Transverse colon (tissue), 4 donors: ENCODE data around the gene SNUPN. TPM values are rescaled to one million over a fixed set of nuclear protein-coding genes. Genes with fewer than 3 reads are reported as not detected.
A peak's percentile ranks its signal among the peaks of the same experiment; 100 is the strongest.

Experiments
- DNase-seq: peaks from one replicate; pipeline ENCODE4 v3.0.0-alpha.2; 2019
- H3K27ac ChIP-seq, 4 donors: fragments of 200-600 bp; sonication (generic); 2 replicates each; pipeline ENCODE4 v1.5.1; 2016 to 2018; ENCODE audit warnings: inconsistent platforms in 4 of 4
- H3K27me3 ChIP-seq: fragments of 200-600 bp; sonication (generic); 2 replicates; pipeline ENCODE4 v1.5.1; 2017; ENCODE audit warnings: inconsistent platforms
- H3K36me3 ChIP-seq, 4 donors: fragments of 200-600 bp; sonication (generic); 2 replicates each; pipeline ENCODE4 v1.5.1; 2017 to 2019; ENCODE audit warnings: inconsistent platforms in 4 of 4
- H3K4me1 ChIP-seq, 4 donors: fragments of 200-600 bp; sonication (generic); 2 replicates each; pipeline ENCODE4 v1.5.1; 2017 to 2020; ENCODE audit warnings: inconsistent platforms in 4 of 4
- H3K4me3 ChIP-seq, 4 donors: fragments of 200-600 bp; sonication (generic); 1 replicate in 1 of 4; 2 replicates in 3 of 4; pipeline versions ENCODE4 v1.5.1 to v1.6.1; 2017 to 2019; ENCODE audit warnings: inconsistent platforms in 4 of 4
- H3K9me3 ChIP-seq, 2 donors: fragments of 200-600 bp; sonication (generic); 2 replicates each; pipeline ENCODE4 v1.5.1; 2017 to 2019; ENCODE audit warnings: inconsistent platforms in 2 of 2
- CTCF ChIP-seq, 5 experiments: fragments of 200-600 bp in 3 of 5; fragments of 450-650 bp in 2 of 5; sonication (generic) in 3 of 5; IDR thresholded peaks; 1 replicate in 2 of 5; 2 replicates in 3 of 5; pipeline ENCODE4 v1.5.1; 2016 to 2017; ENCODE audit warnings: antibody characterized with exemption in 5 of 5, inconsistent platforms in 3 of 5, mild to moderate bottlenecking in 2 of 5, moderate library complexity in 1 of 5
- EP300 ChIP-seq: sonication (generic); formaldehyde crosslinking; IDR thresholded peaks from one replicate; pipeline ENCODE4 v1.6.1; 2017; ENCODE audit warnings: antibody characterized with exemption, low read depth
- POLR2A ChIP-seq: fragments of 450-650 bp; IDR thresholded peaks from one replicate; pipeline ENCODE4 v1.6.1; 2016; ENCODE audit warnings: antibody characterized with exemption, mild to moderate bottlenecking, moderate library complexity
- POLR2AphosphoS5 ChIP-seq, 3 donors: sonication (generic); formaldehyde crosslinking; IDR thresholded peaks; one replicate each; pipeline ENCODE4 v1.6.1; 2016; ENCODE audit warnings: antibody characterized with exemption in 3 of 3
- WGBS, 2 donors: methylation state at CpG; one replicate each; pipeline ENCODE4 v1.1.5; 2018; ENCODE audit warnings: low coverage in 1 of 2; 5-methylcytosine and 5-hydroxymethylcytosine counted together
- in situ Hi-C, 4 donors: fragments of 200-750 bp; cut with MboI; loops; one replicate each; pipeline versions ENCODE4 v1.15.0 to v1.15.1; 2017; ENCODE audit warnings: low sequenced_read_pairs in 3 of 4, low pct_ligation_motif_present in 1 of 4, low pct_unique_long_range_greater_than_20kb in 1 of 4
- intact Hi-C: fragments of 100-400 bp; cut with DNase I; formaldehyde crosslinking; loops from one replicate; pipeline ENCODE4 v1.15.1; 2023; ENCODE audit warnings: low total_unique reads
- total RNA-seq, 4 donors: library from RNA; depleted of rRNA; stranded (reverse); fragments of >200 nt; gene quantifications; one replicate each; pipeline ENCODE4 v1.1.0, GENCODE V29; 2016

Gene SNUPN
- total RNA-seq, 4 donors from 2014 or later, result 9.4 to 29.5 (median 23.2) TPM

DNA sequence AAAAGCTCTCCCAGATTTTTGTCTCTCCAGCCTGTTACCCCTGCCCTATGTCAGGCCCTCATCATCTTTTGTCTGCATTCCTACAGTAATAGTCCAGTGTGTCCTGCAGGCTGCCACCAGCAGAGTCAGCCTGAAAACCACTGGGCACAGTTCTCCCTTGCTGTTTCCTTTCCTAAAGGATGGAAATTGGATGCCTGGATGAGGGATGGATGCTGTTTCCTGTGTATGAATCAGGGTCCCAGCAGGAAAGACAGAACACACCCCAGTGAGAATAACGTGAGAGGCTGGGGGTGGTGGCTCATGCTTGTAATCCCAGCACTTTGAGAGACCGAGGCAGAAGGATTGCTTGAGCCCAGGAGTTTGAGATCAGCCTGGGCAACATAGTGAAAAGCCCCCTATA lies 18.9 kb upstream of the SNUPN start:
- intact Hi-C loops (no loop called here), in situ Hi-C loops (loop anchor here in 3 of 4 donors (25.0 kb wide), 1 partner anchor 282 kb away; the partner anchor contains the start of gene MAN2C1 (in 3 of the 3))
- no peak overlapping the region for H3K27ac ChIP-seq
- no peaks in the 10 kb centered on the region for H3K27me3 ChIP-seq
- peaks cover 18 to 34% (median 25%) of the 10 kb centered on the region in 4 donors for H3K4me1 ChIP-seq
- no peak for DNase-seq
- TF ChIP-seq EP300 (no peak), POLR2AphosphoS5 (IDR thresholded peaks at IDR 0.05) (no peak), CTCF (IDR thresholded peaks at IDR 0.05) (no peak), POLR2A (no peak)
- no peaks in the 10 kb centered on the region for H3K9me3 ChIP-seq
- no peaks in the 10 kb centered on the region for H3K36me3 ChIP-seq
- H3K4me3 ChIP-seq, result no peak overlapping the region
- 79% methylated on average over 2 of the region's 2 CpGs; no CpG with 5 or more reads in 1 of the 2 donors for WGBS, 2 donors

GRCh38 chr15:75641603-75642002 lies 16.1 kb upstream of the SNUPN start:
- intact Hi-C loops, result no loop called here
- no peak overlapping the region for H3K27ac ChIP-seq

GRCh38 chr15:75641179-75641503 lies 15.6 kb upstream of the SNUPN start:
- in situ Hi-C loops (loop anchor here in 3 of 4 donors (25.0 kb wide), 1 partner anchor 279 kb away; the partner anchor contains the start of gene MAN2C1 (in 3 of the 3)), intact Hi-C loops (no loop called here)
- 58 to 68% methylated on average over 4 of the region's 4 CpGs for WGBS, 2 donors
- no peaks in the 10 kb centered on the region for H3K36me3 ChIP-seq
- H3K4me3 ChIP-seq, result peak overlapping the region in 1 of 4 donors; percentile 74
- no peaks in the 10 kb centered on the region for H3K9me3 ChIP-seq
- H3K4me1 ChIP-seq, result peaks cover 20 to 41% (median 34%) of the 10 kb centered on the region in 4 donors
- TF ChIP-seq CTCF (IDR thresholded peaks at IDR 0.05), result no peak
- TF ChIP-seq POLR2AphosphoS5 (IDR thresholded peaks at IDR 0.05), result no peak
- TF ChIP-seq EP300, result no peak
- TF ChIP-seq POLR2A, result no peak
- H3K27ac ChIP-seq, result peak overlapping the region; percentile 94 to 99 (median 96)
- H3K27me3 ChIP-seq, result no peaks in the 10 kb centered on the region
- no peak for DNase-seq

More at GRCh38 chr15:75641603-75642002, 16.1 kb upstream of the SNUPN start:
- Histone ChIP-seq H3K36me3 (no peaks in the 10 kb centered on the region), H3K9me3 (no peaks in the 10 kb centered on the region), H3K4me3 (no peak overlapping the region), H3K27me3 (no peaks in the 10 kb centered on the region), H3K4me1 (peaks cover 25 to 46% (median 36%) of the 10 kb centered on the region in 4 donors)
- no peak for TF ChIP-seq POLR2A
- no peak for TF ChIP-seq EP300
- no peak for TF ChIP-seq POLR2AphosphoS5 (IDR thresholded peaks at IDR 0.05)
- no peak for TF ChIP-seq CTCF (IDR thresholded peaks at IDR 0.05)
- WGBS, 2 donors, result 57 to 80% methylated on average over 4 to 5 of the region's 5 CpGs
- in situ Hi-C loops, result loop anchor here in 3 of 4 donors (25.0 kb wide), 1 partner anchor 279 kb away; the partner anchor contains the start of gene MAN2C1 (in 3 of the 3)
- no peak for DNase-seq

DNA sequence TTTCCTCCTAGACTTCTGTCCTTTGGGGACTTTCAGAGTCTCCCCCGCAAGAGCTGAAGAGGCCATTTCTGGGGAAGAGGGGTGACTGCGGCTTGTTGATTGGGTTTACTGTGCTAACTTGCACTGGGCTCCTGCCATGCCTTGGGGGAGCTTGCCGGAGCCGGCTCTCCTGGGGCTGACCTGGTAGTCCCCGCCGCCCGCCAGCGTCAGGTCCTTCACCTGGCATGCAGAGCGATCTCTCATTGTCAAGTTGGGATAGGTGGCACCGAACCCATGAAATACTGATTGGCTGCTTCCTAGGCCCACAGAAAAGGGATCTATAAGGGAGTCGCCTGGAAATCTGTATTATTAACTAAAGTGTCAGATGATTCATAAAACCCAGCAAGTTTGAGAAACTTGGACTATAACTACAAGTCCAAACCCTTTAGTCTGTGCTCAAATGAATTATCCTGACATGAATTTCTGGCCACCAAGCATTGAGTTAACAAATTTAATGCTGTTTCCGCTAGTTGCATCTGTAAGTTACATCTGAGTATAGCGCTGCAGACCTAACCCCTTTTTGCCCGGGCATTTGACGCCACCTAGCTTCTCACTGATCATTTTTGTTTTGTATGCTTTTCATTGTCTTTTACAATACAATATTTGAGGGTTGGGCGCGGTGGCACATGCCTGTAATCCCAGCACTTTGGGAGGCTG lies 15.1 kb upstream of the SNUPN start:
- Histone ChIP-seq H3K4me3 (peak overlapping the region; percentile 17 to 83 (median 65)), H3K36me3 (no peaks in the 10 kb centered on the region), H3K27ac (peak overlapping the region; percentile 94 to 99 (median 96)), H3K9me3 (no peaks in the 10 kb centered on the region), H3K27me3 (no peaks in the 10 kb centered on the region), H3K4me1 (peaks cover 18 to 40% (median 33%) of the 10 kb centered on the region in 4 donors)
- intact Hi-C loops (no loop called here), in situ Hi-C loops (loop anchor here in 3 of 4 donors (25.0 kb wide), 1 partner anchor 278 kb away; the partner anchor contains the start of gene MAN2C1 (in 3 of the 3))
- no peak for DNase-seq
- 4% methylated on average over 4 to 17 of the region's 17 CpGs for WGBS, 2 donors
- TF ChIP-seq EP300 (no peak), CTCF (IDR thresholded peaks at IDR 0.05) (peak in 3 of 5 experiments; percentile 14 to 29 (median 22))
